Myocyte (in vitro differentiated cells): ENCODE measurements around the gene HELZ2. TPM values are rescaled to one million over a fixed set of nuclear protein-coding genes. Genes with fewer than 3 reads are reported as not detected.

Experiments used
- DNase-seq: peaks from one replicate; pipeline ENCODE4 v3.0.0-alpha.2; 2012; ENCODE audit warnings: low read depth
- total RNA-seq: library from RNA; depleted of rRNA; stranded (reverse); fragments of >200 nt; gene quantifications from 2 replicates; pipeline ENCODE4 v1.2.3, GENCODE V29; 2014

HELZ2 gene
- total RNA-seq, 1 donor from 2014 or later: 15.5 TPM

DNA sequence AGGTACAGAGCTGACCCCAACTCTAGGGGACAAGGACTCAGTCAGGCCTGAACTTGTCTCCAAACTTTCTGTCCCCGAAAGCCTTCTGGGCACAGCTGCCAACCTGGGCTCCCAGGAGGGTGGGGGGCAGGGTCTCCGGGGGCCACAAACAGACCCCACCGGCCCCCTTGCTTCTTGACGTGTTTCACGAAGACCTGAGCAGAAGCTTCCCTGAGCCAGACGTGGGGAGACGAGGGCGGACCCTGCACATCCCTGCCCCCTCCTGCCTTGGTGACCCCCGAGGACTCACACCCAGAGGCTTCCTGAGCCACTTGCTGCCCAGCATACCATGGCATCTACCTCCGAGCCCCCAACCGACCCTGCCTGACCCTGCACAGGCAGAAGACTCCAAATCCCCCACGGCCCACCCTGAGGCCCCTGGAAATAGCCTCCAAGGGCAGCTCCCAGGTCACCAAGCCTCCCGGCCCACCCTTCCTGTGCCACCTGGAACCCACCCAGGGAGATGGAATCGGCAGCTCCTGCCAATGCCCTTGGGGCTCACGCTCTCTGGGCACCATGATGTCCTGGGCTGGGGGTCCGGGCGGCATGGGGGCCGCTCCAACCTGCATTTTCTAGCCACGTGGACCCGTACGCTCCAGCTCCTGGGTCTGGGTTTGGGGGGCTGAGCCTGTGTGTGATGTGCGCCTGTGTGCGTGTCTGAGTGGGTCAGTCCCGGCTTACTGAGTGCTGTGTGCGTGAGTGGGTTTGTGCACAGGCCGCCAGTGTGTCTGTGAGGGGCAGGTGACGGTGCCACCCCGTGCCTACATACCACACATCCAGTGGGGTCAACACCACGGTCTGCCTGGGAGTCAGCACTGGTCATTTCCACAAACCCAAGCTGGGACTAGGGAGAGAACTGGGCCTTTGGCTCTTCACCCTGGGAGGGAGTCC, 34.3 kb downstream of the HELZ2 start:
- DNase-seq: no peak

DNA sequence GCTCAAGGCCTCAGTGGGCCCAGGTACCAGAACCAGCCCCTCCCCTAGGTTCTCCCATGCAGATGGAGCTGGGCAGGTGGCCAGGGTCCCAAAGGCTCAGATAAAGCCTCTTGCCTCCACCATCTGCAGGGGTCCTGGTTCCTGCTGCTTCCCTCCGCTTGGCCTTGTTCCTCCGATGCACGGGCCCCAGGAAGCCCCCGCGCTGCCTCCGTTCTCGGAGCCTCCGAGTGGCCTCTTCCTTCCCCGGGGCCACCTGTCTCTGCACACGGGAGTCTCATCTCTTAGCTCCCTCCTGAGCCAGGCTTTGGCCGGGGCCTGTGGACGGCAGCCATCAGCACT, 35.0 kb downstream of the HELZ2 start:
- no peak for DNase-seq

DNA sequence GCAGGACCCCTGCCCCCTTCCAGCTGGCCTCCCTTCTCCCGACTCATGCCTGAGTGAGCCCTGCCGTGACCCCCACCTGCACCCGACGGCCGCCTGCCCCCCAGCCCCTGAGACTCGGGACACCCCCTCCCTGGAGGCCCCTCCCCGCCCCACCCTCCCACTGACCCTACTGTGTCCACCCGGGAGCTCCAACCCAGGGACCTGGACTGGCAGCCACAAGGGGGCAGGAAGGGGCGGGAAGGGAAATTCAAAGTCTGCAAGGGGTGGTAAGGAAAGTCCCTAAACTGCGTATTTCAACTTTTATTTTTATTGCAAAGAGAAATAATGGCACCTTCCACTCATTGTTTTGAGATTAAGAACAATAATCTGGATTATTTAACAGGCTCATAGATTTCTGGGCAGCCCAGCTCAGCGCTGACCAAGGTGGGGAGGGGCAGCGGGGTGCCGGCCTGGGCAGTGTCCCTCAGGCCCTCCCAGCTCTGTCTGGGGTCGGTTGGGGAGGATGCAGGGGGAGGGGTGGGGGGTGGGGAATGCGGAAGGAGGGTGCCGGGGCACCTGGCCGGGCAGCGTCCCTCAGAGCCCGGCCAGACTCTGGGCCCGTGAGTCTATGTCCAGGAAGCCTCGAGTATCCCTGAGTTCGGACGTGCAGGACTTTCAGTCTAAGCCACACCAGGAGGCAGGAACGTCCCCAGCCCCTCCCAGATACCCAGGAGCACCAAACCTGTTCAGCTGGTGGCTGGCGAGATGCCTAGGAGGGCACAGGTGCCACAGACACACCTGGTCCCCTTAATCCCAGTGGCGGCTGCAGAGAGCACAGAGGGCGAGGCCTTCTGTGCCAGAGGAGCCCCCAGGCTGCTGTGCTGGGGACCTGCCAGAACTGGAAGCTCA, 35.6 kb downstream of the HELZ2 start:
- no peak for DNase-seq

DNA sequence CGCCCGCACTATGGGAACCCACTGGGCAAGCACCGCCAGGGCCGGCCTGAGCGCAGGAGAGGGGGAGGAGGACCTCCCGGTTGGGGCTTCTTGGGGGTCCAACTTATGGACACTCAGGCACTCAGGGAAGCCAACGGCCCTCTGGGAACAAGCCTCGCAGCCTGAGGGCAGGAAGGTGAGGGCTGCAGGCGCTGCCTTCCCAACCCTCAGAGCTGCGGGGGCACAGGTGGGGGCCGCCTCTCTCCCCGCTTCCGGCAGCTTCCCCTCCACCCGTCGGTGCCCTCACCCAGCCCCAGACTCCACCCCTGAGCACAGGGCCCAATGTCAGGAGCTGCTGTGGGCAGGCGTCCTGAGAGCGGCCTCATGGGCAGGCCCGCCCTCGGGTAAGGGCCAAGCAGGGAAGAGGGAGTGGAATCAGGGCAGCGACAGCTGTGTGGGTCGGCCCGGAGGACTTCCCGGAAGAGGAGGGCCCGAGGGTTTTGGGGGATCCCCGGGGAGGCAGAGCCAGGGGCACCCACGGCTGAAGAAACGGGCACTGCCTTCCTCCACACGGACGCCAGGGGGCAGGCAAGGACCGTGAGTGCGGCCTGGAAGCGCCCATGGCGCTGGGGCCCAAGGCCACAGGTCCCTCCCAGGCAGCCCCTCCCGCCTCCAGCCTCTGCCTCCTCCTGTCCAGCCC, 36.4 kb downstream of the HELZ2 start:
- peak; percentile 98 for DNase-seq

DNA sequence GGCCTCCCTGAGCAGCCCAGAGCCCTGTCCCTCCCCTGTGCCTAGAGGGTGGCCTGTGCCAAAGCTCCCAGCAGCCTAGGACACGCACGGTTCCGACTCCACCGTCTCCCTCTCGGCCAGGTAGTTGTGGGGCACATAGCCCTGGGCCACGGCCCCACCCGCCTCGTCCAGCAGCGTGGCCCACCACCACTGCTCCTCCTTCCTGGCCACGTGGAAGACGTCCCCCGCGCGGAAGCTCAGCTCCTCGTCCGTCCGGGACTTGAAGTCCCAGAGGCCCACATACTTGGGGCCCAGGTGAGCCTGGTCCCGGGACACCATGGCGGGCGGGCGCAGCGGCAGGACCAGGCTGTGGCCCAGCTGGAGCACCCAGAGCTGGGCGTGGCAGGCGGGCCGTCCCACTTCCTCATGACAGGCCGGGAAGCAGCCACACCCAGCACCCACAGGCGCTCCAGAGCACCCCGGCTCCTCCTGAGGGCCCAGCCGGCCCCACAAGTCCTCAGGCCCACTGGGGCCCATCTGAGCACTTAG, 37.0 kb downstream of the HELZ2 start, which contains the start of gene PTK6:
PTK6 (minus strand) TSS at position 380 of the 528 bp plus-strand sequence; CDS start at position 318, 62 bp downstream.
- no peak for DNase-seq

DNA sequence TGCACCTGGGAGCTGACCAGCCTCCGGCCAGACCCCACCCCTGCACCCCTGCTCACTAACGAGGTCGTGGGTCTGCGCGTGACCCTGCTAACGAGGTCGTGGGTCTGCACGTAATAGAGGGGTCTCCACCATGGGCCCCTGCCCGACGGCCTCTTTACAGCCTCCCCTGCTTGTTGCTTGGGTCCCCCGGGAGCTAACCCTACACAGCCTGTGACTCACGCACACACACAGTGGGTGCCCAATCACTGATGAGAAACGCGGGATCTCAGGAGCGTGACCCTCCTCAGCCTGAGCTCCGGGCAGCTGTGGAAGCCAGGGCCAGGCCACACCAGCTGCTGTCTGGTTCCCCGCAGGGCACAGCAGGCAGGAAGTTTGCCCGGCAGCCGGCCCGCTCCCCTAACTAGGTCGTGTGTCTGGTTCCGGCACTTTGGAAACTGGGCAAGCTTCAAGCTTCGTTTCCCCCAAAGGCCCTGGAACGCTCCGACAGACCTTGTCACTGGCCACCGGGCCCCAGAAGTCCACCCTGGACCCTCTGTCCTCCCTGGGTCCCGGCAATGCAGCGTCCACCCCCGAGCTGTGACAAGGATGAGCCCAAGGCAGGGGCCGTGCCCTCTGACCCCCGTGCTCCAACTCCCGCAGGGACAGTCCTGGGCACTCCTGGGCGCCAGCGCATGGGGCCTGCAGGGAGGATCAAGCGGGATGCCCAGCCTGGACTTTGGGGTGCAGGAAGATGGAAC, 37.6 kb downstream of the HELZ2 start:
- peak; percentile 97 for DNase-seq

DNA sequence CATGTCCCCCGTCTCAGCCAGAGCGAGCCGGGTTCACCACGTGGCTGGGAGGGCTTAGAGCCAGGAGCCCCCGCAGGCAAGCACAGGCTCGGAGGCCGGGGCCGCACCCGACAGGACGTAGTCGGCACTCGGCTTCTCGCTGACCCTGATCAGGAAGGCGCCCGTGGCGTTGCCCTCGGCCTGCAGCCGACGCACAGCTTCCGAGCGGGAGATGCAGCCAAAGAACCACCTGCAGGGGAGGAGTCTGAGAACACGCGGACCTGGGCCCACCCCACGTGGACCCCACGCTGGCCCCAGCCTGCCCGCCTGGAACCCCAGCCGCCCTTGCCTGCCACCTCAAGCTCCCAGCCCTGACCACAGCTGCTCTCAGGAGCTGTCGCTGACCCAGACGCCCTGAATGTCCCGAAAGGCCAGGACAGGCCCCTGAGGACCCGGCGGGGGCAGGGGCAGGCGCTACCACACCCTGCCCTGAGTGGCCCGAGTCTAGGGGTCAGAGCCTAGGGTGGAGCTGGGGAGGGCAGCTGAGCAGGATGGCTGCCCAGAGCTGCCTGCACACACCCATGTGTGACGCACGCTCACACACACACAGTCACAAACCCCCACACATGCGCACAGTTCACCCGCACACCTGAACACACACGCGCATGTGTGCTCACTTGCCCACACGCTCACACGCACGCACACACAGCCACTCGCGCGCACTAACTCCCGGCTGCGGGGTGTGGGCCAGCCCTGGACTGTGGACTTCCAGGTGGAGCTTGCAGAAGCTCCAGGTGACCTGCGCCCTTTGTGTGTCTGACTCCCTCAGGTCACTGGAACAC, 39.0 kb downstream of the HELZ2 start:
- DNase-seq: peak; percentile 41

DNA sequence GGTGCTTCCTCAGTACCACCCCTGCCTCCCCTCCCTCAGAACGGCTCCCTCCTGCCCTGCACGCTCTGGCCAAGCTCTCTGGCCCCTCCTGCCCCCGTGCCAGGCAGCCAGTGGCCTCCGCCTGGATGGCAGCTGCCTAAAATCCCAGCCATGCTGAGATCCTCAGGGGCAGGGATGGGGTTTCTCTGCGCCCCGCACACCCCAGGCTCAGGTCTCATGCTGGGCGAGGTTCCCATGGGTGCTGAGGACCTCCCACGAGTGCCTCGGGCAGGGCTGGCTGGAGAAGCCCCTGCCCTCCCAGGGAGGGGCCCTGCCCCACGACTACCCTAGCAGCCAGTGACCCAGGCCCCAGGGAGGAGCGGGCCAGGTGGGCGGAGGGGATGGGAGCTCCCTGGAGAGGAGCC, 39.6 kb downstream of the HELZ2 start:
- no peak for DNase-seq

DNA sequence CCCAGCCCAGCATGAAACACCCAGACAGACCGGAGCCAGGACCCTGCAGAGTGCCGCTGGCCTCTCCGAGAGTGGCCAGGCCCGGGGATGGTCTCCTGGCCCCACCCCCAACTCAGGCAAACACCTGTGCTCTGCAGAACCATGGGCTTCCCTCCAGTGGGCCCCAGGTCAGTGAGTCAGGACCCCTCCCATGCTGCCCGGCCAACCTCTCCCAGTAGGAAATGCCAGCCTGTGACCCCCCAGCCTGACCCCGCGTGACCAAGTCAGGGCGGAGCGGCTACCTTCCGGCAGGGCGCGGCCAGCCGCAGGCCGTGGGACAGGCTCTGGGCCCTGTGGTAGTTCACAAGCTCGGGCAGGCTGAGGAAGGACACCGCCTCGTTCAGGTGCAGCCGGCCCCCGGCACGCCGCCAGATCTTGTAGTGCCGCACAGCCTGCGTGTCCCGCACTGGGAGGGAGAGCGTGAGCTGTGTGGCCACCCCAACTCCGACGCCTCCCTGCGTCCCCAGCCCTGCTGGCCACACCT, 40.1 kb downstream of the HELZ2 start:
- DNase-seq: no peak

DNA sequence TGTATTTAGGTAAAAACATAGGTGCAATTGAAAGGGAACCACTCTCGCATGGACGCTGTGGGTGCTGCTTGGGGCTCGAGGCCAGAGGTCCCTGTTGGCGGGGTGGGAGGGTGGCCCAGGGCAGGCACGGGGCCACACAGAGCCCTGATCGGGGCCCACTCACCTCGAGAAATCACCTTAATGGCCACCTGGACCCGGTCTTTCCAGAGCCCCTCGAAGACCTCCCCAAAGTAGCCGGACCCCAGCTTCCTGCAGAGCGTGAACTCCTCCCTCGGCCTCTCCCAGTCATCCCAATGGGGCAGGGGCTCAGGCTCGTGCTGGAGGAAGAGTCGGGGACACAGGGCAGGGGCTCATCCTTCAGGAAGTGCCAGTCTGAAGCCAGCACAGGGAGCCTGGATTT, 40.7 kb downstream of the HELZ2 start:
- DNase-seq: no peak

DNA sequence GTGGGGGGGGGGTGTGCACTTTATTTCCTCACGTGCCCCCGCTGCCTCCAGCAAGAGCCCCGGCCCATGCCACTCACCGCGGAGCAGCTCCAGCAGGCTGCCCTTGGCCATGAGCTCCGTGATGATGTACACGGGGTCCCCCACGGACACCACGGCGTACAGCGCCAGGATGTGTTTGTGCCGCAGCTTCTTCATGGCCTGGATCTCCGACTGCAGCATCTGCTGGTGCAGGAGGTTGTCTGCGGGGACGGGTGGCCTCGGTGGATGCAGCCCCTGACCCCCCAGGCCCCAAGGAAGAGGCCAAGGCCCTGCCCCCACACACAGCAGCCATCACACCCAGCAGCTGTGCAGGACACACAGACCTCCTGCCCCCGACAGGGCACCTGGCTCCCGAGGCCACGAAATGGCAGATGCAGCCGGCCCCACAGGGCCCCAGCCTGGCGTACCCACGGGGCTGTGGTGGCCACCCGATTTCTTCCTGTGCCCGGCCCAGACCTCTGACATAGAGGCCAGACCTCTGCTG, 41.5 kb downstream of the HELZ2 start:
- DNase-seq: peak; percentile 65

DNA sequence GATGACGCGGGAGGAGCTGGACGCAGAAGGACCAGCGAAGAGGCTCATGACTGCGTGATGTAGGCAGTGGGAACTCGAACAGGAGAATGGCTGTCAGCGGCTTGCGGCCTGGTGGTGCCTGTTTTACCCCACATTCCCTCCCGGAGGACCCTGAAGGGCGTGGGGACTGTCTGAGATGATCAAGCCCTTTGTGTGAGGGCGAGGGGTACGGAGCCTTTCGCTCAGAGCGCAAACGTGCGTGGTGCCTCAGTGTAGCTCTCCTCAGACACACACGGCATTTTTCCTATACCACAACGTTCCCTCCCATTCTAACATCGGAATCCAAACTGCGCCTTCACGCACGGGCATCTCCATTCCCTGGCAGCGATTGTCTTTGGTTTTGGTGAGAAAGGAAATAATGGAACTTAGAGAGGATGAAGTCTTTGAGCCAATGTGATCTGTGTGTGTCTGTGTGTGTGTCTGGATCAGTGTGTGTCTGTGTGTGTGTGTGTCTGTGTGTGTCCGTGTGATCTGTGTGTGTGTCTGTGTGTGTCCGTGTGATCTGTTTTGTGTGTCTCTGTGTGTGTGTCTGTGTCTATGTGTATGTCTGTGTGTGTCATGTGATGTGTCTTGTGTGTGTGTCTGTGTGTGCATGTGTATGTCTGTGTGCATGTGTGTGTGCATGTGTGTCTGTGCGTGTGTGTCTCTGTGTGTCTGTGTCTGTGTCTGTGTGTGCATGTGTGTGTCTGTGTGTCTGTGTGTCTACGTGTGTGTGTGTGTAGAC, 42.2 kb downstream of the HELZ2 start:
- DNase-seq: no peak

DNA sequence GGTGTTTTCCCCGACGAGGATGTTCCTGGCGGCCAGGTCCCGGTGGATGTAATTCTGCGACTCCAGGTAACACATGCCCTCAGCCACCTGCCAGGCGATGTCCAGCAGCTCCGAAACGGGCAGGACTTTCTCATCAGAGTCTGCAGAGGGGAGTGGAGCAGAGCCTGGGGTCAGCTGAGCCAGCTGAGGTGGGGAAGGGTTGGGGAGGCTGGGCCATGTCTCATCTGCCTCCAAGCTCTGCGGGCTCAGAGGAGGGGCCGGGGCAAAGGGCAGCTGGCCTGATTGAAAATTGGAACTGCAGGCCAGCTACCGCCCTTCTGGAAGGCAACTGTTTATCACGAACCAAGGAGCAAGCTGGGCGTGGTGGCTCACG, 43.3 kb downstream of the HELZ2 start:
- no peak for DNase-seq

DNA sequence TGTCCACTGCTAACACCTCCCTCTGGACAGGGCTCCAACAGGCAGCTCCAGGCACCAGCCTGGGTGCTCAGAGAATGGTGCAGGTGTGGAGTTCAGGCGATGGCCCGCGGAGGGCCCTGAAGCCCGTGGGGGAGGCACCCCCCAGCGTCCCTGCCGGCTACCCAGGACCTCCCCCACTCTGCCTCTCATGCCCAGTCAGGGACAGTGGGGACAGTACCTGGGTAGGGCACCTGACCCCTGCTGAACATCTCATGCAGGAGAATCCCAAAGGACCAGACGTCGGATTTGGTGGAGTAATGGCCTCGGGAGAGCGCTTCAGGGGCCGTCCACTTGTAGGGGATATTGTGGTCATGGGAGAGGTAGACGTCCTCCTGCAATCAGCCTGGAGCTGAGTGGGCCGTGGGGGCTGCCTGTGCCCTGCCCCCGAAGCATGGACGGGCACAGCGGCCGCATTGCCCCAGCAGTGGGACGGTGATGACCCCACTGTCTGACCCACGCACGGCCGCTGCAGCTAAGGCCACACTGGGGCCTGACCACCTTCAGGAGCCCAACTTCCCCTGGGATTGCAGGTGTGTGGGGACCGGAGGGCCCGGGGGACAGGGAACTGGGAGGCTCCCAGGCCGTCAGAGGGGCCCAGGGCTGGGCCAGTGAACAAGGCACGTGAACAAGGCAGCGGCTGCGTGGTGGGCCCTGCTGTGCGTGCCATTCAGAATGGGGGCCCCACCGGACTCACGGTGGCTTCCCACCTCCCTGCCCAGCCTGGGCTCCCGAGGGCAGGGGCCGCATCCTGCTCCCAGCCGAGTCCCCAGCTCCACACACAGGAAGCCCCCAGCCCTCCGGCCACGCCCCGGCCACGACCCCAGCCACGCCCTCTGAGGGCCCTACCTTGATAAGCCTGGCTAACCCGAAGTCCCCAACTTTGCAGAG, 43.9 kb downstream of the HELZ2 start:
- no peak for DNase-seq

DNA sequence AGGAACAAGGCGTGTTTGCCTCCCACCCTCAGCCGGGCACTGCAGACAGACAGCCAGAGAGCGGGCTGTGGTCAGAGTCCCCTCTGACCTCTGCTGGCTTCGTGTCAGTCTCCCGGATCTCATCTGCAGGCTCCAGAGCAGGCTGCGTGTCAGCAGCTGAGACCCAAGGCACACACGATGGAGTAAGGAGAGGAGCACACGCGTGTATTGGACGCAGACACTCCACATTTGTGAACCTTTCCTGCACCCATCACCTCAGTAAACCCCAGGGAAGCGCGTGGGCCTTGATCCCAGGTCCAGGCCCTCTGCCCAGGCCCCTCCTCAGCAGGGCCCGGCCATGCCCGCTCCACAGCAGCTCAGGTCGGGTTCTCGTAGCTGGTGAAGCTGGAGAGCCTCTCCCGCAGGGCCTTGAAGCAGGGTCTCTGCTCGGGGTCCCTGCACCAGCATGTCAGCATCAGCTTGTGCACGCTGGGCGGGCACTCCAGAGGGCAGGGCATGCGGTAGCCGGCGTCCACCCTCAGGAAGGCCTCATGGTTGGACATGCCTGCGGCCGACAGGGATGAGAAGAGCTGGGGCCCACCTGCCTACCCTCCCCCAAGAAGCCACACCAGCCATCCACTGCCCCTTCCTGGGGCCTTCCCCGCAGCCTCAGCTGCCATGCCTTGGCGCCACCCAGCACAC, 44.7 kb downstream of the HELZ2 start:
- no peak for DNase-seq

DNA sequence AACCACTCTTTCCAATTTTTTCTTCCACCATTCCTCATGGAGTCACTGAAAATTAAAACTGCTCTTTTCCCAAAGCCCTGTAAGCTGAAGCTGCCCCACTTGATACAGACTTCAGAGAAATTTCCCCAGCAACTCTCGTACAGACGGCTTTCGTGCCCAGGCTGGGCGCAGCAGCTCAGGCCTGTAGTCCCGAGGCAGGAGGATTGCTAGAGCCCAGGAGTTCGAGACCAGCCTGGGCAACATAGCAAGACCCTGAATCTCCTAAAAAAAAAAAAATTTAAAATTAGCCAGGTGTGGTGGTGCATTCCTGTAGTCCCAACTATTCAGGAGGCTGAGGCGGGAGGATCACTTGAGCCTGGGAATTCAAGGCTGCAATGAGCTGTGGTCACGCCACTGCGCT, 46.9 kb downstream of the HELZ2 start:
- no peak for DNase-seq

DNA sequence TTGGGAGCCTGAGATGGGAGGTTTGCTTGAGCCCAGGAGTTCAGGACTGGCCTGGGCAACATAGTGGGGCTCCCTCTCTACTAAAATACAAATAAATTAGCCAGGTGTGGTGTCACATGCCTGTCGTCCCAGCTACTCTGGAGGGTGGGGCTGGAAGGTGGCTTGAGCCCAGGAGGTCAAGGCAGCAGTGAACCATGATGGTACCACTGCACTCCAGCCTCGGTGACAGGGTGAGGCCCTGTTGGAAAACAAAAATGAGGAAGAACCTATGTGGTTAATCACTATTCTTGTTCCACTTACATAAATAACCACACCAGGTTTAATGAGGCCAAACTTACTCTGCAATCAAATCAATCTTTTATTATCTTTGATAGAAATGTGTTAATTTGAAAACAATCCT, 48.1 kb downstream of the HELZ2 start:
- no peak for DNase-seq
